ENCODE data around the gene SF3B5. TPM values are rescaled to one million over a fixed set of nuclear protein-coding genes. Genes with fewer than 3 reads are reported as not detected.
"Not testable (repeated sequence)": the region's sequence is repeated elsewhere in the genome, so short reads cannot be mapped to it uniquely, and the experiment has no call there.

SF3B5 gene
- total RNA-seq, 2 experiments from 2014 or later: 138 to 141 TPM

DNA sequence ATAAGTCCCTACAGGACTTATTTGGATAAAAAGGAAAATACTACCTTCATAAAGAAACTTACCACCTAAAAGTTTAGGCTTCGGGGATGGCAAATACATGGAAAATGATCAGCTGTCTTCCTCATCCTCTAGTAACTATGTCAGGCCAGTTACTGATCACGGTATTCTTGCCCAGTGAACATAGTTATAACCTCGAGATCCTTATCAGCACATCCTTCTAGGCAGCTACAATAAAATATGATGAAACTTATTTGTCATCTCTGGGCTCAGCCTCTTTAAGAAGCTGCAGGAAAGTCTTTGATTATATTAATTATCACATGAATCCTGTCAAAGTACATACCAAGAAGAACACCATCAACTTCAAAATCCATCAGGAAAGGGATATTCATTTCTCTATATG is 41.8 kb downstream of the SF3B5 start:
- no peak for DNase-seq
- Mint-ChIP-seq H3K9me3 (peaks cover 4% of the 10 kb centered on the region), H3K27ac (no peak overlapping the region), H3K4me1 (peaks cover 31% of the 10 kb centered on the region), H3K27me3 (no peaks in the 10 kb centered on the region), H3K36me3 (ENCODE audit: low read depth) (peaks cover 2% of the 10 kb centered on the region), H3K4me3 (no peak overlapping the region)
- POLR2A ChIA-PET: interaction anchor here (0.5 kb wide), 1 partner anchor 496 kb away, joined by 3 read pairs; no protein-coding TSS in a partner anchor
- CTCF ChIA-PET: no interaction called here

DNA sequence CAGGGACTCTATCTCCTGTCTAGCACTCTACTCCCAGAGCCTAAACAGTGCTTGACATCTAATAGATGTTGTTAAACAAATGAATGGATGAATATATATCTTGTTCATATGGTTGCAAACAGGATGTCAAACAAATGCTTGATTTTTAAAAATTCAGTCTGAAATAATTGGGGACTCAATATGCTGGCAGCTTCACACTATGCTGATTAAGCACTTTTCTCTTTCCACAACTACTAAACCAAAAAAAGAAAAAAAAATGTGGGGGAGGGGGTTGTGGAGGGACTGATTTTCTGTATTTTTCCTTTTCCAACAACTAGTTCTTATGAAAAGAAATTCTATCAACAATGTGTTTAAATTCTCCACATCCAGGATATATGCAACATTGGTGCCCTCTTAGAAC is 42.9 kb downstream of the SF3B5 start:
- no peak for DNase-seq
- no peaks in the 10 kb centered on the region for H3K36me3 Mint-ChIP-seq (ENCODE audit: low read depth)
- CTCF ChIA-PET: no interaction called here
- no peak overlapping the region for H3K27ac Mint-ChIP-seq
- H3K9me3 Mint-ChIP-seq: peaks cover 8% of the 10 kb centered on the region
- H3K4me1 Mint-ChIP-seq: peaks cover 31% of the 10 kb centered on the region
- POLR2A ChIA-PET: no interaction called here
- H3K27me3 Mint-ChIP-seq: no peaks in the 10 kb centered on the region
- H3K4me3 Mint-ChIP-seq: no peak overlapping the region

DNA sequence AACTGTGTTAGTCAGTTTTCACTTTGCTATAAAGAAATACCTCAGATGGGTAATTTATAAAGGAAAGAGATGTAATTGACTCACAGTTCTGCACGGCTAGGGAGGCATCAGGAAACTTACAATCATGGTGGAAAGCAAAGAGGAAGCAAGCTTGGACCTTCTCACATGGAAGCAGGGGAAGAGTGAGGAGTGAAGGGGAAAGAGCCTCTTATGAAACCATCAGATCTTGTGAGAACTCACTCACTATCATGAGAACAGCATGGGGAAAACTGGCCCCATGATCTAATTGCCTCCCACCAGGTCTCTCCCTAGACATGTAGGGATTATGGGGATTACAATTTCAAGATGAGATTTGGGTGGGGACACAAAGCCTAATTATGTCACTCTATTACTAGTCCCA is 46.0 kb downstream of the SF3B5 start:
- no peaks in the 10 kb centered on the region for H3K36me3 Mint-ChIP-seq (ENCODE audit: low read depth)
- no peak overlapping the region for H3K27ac Mint-ChIP-seq
- peaks cover 12% of the 10 kb centered on the region for H3K9me3 Mint-ChIP-seq
- ChIA-PET CTCF (no interaction called here), POLR2A (no interaction called here)
- no peak for DNase-seq
- H3K4me1 Mint-ChIP-seq: peaks cover 12% of the 10 kb centered on the region
- no peak overlapping the region for H3K4me3 Mint-ChIP-seq
- H3K27me3 Mint-ChIP-seq: no peaks in the 10 kb centered on the region

DNA sequence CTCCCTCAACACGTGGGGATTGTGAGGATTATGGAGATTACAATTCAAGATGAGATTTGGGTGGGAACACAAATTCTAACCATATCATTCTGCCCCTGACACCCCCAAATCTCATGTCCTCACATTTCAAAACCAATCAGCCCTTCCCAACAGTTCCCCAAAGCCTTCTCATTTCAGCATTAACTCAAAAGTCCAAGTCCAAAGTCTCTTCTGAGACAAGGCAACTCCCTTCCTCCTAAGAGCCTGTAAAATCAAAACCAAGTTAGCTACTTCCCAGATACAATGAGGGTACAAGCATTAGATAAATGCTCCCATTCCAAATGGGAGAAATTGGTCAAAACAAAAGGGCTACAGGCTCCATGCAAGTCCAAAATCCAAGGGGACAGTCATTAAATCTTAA is 47.7 kb downstream of the SF3B5 start:
- Mint-ChIP-seq H3K27me3 (peaks cover 2% of the 10 kb centered on the region), H3K9me3 (peaks cover 12% of the 10 kb centered on the region), H3K36me3 (ENCODE audit: low read depth) (no peaks in the 10 kb centered on the region), H3K4me1 (no peaks in the 10 kb centered on the region), H3K4me3 (no peak overlapping the region), H3K27ac (no peak overlapping the region)
- no peak for DNase-seq
- ChIA-PET POLR2A (no interaction called here), CTCF (no interaction called here)

- H3K27ac Mint-ChIP-seq; H3K27me3 Mint-ChIP-seq; DNase-seq; H3K4me3 Mint-ChIP-seq; H3K36me3 Mint-ChIP-seq (ENCODE audit: low read depth); H3K4me1 Mint-ChIP-seq; POLR2A ChIA-PET: not testable (repeated sequence)
- CTCF ChIA-PET: interaction anchor here (0.9 to 1.6 kb wide), 2 partner anchors 13 to 107 kb away, joined by 3 to 4 read pairs; no protein-coding TSS in a partner anchor
- H3K9me3 Mint-ChIP-seq: peaks cover 12% of the 10 kb centered on the region
Measured at GRCh38 chr6:144046672-144047071, 48.7 kb downstream of the SF3B5 start.

DNA sequence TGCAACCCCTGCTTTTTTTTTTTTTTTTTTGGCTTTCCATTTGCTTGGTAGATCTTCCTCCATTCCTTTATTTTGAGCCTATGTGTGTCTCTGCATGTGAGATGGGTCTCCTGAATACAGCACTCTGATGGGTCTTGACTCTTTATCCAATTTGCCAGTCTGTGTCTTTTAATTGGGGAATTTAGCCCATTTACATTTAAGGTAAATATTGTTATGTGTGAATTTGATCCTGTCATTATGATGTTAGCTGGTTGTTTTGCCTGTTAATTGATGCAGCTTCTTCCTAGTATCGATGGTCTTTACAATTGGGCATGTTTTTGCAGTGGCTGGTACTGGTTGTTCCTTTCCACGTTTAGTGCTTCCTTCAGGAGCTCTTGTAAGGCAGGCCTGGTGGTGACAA is 50.4 kb downstream of the SF3B5 start:
- CTCF ChIA-PET: interaction anchor here (1.0 kb wide), 1 partner anchor 9 kb away, joined by 3 read pairs; no protein-coding TSS in a partner anchor
- H3K9me3 Mint-ChIP-seq: peaks cover 12% of the 10 kb centered on the region
- H3K36me3 Mint-ChIP-seq (ENCODE audit: low read depth); POLR2A ChIA-PET; H3K4me1 Mint-ChIP-seq; H3K4me3 Mint-ChIP-seq; H3K27me3 Mint-ChIP-seq; H3K27ac Mint-ChIP-seq; DNase-seq: not testable (repeated sequence)

Other genes with a start within 250 kb of the SF3B5 start
- not detected for gene ZC2HC1B, start 231.1 kb downstream of the SF3B5 start, total RNA-seq
- 1 to 10 TPM; 4.5 to 5.7 TPM for gene PLAGL1, start 87.3 kb downstream of the SF3B5 start, total RNA-seq
- gene STX11, start 54.9 kb upstream of the SF3B5 start, total RNA-seq: 10 to 100 TPM; 13.7 to 14.5 TPM
- 100 to 1,000 TPM; 134 to 143 TPM for gene UTRN, start 189.8 kb upstream of the SF3B5 start, total RNA-seq